ENCODE results near the gene MACROD1. TPM values are rescaled to one million over a fixed set of nuclear protein-coding genes. Genes with fewer than 3 reads are reported as not detected.

MACROD1 gene
- total RNA-seq, 1 donor from 2014 or later, result 61.4 TPM

GRCh38 chr11:64065141-64065465, 100.8 kb downstream of the MACROD1 start:
- H3K27ac ChIP-seq, result no peak overlapping the region

DNA sequence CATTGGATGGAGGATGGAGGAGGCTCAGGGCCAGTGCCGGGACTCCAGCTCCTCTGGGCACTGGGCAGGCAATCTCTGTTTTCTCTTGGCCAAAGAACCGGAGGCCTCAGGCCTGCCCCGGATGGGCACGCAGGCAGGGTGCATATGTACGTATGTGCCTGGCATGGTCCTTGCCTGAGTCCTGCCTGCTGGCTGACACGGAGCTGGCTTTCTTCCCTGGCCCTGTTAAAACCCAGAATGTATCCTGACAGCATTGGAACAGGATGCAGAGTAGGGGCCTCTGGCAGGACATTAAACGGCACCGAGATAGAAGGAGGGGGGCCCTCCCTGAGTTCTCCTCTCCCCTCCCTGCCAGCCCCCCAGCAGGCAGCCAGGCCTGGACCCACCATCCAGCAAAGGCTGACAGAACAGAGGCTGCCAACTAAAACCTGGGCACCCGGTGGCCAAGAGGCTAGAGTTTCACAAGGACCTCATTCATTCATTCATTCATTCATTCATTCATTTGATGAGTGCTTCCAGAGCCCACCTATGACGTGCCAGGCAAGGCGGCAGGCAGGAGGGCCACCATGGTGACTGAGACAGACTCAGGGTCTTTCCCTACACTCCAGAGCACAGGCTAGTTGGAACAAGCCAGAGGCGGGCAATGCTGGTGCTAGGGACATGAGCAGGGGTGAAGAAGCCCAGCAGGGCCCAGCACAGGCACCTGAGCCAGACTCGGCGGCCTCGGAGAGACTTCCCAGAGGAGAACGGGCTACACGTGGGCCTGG, 101.4 kb downstream of the MACROD1 start:
- intact Hi-C loops (cut with DNase I), result no loop called here
- Histone ChIP-seq H3K9me3 (no peaks in the 10 kb centered on the region), H3K27me3 (no peaks in the 10 kb centered on the region), H3K4me3 (no peak overlapping the region), H3K4me1 (peaks cover 15% of the 10 kb centered on the region), H3K27ac (no peak overlapping the region), H3K36me3 (no peaks in the 10 kb centered on the region)
- TF ChIP-seq CTCF (IDR thresholded peaks at IDR 0.05) (no peak), POLR2AphosphoS5 (IDR thresholded peaks at IDR 0.05; ENCODE audit: insufficient read depth in 1 of 2, low read depth in 1 of 2) (no peak), POLR2A (IDR thresholded peaks at IDR 0.05) (no peak)
- DNase-seq (ENCODE audit: extremely low spot score in 2 of 2), result no peak

More at GRCh38 chr11:64065141-64065465, 100.8 kb downstream of the MACROD1 start:
- DNase-seq (ENCODE audit: extremely low spot score in 2 of 2), result no peak
- H3K36me3 ChIP-seq, result no peaks in the 10 kb centered on the region
- peaks cover 14% of the 10 kb centered on the region for H3K4me1 ChIP-seq
- H3K9me3 ChIP-seq, result no peaks in the 10 kb centered on the region
- intact Hi-C loops (cut with DNase I), result no loop called here
- H3K4me3 ChIP-seq, result no peak overlapping the region
- H3K27me3 ChIP-seq, result no peaks in the 10 kb centered on the region
- no peak for TF ChIP-seq POLR2AphosphoS5 (IDR thresholded peaks at IDR 0.05; ENCODE audit: insufficient read depth in 1 of 2, low read depth in 1 of 2)
- no peak for TF ChIP-seq CTCF (IDR thresholded peaks at IDR 0.05)

DNA sequence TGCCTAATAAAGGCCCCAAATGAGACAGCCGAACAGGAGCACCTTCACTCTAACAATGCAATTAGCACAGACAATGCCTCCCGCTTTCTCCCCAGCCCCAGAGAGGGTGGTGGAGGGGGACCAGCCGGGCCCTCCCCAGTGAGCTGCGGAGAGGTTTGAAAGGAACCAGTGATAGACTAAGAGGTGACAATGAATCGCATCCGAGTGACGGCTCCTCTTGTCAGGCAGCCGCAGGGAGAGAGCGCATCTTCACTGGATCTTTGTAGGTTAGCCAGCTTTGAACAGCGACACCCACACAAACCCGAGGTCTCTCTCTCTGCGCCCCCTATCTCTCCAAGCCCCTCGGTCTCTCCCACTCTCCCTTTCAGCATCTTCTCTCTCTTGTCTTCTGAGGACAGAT, 102.1 kb downstream of the MACROD1 start:
- H3K4me3 ChIP-seq, result no peak overlapping the region
- TF ChIP-seq POLR2AphosphoS5 (IDR thresholded peaks at IDR 0.05; ENCODE audit: insufficient read depth in 1 of 2, low read depth in 1 of 2) (no peak), CTCF (IDR thresholded peaks at IDR 0.05) (no peak), POLR2A (IDR thresholded peaks at IDR 0.05) (no peak)
- no peaks in the 10 kb centered on the region for H3K27me3 ChIP-seq
- peaks cover 15% of the 10 kb centered on the region for H3K4me1 ChIP-seq
- no peak overlapping the region for H3K27ac ChIP-seq
- no peaks in the 10 kb centered on the region for H3K9me3 ChIP-seq
- DNase-seq (ENCODE audit: extremely low spot score in 2 of 2), result no peak
- no peaks in the 10 kb centered on the region for H3K36me3 ChIP-seq
- intact Hi-C loops (cut with DNase I), result no loop called here

GRCh38 chr11:64062185-64063039, 103.5 kb downstream of the MACROD1 start:
- Histone ChIP-seq H3K4me1 (peaks cover 17% of the 10 kb centered on the region), H3K4me3 (no peak overlapping the region), H3K27ac (no peak overlapping the region), H3K36me3 (no peaks in the 10 kb centered on the region), H3K27me3 (no peaks in the 10 kb centered on the region), H3K9me3 (no peaks in the 10 kb centered on the region)
- intact Hi-C loops (cut with DNase I), result no loop called here
- TF ChIP-seq POLR2A (IDR thresholded peaks at IDR 0.05) (no peak), POLR2AphosphoS5 (IDR thresholded peaks at IDR 0.05; ENCODE audit: insufficient read depth in 1 of 2, low read depth in 1 of 2) (no peak), CTCF (IDR thresholded peaks at IDR 0.05) (no peak)
- DNase-seq (ENCODE audit: extremely low spot score in 2 of 2), result no peak
